ENCODE measurements around the gene GSC2.

- TF ChIP-seq POLR2A (IDR thresholded peaks at IDR 0.05) (no peak), CTCF (IDR thresholded peaks at IDR 0.05) (no peak)
These were observed 19.0 kb downstream of the GSC2 start, which contains the start of gene TSSK2 for GRCh38 chr22:19130959-19131684.

Measured in right lobe of liver (tissue), 4 donors.